Measurements from ENCODE around the gene TAT.
"Not testable (repeated sequence)": the region's sequence is repeated elsewhere in the genome, so short reads cannot be mapped to it uniquely, and the experiment has no call there.

TAT gene

GRCh38 chr16:71593048-71593999 is 16.4 kb upstream of the TAT start:
- H3K27ac ChIP-seq (ENCODE audit: extremely low read depth, low read depth, low read length) = no peak overlapping the region
- H3K36me3 ChIP-seq (ENCODE audit: control insufficient read depth in 2 of 2, insufficient read depth in 1 of 2, low read length in 2 of 2) = no peaks in the 10 kb centered on the region
- no peaks in the 10 kb centered on the region for H3K9me3 ChIP-seq (ENCODE audit: control insufficient read depth, insufficient read depth, low read depth, low read length)
- no peak for TF ChIP-seq ZNF426 (tag by site-specific recombination; IDR thresholded peaks at IDR 0.05)
- TF ChIP-seq, protein P1, sequence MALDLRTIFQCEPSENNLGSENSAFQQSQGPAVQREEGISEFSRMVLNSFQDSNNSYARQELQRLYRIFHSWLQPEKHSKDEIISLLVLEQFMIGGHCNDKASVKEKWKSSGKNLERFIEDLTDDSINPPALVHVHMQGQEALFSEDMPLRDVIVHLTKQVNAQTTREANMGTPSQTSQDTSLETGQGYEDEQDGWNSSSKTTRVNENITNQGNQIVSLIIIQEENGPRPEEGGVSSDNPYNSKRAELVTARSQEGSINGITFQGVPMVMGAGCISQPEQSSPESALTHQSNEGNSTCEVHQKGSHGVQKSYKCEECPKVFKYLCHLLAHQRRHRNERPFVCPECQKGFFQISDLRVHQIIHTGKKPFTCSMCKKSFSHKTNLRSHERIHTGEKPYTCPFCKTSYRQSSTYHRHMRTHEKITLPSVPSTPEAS (tag by site-specific recombination; IDR thresholded peaks at IDR 0.05) = peak; percentile 72; the same call in 1 of the 2 replicates
- TF ChIP-seq ZNF510 (tag by site-specific recombination; IDR thresholded peaks at IDR 0.05; ENCODE audit: insufficient replicate concordance) = no peak
- no peak for TF ChIP-seq ZNF416 (tag by site-specific recombination; IDR thresholded peaks at IDR 0.05)
- TF ChIP-seq SP2 (tag by site-specific recombination; IDR thresholded peaks at IDR 0.05) = no peak
- CTCF ChIA-PET = interaction anchor here (0.6 to 3.1 kb wide), 2 partner anchors 9 to 18 kb away, joined by 5 to 15 read pairs; no protein-coding TSS in a partner anchor
- POLR2A ChIA-PET = no interaction called here
- no peak overlapping the region for H3K4me3 ChIP-seq (ENCODE audit: low read depth, low read length)
- no peaks in the 10 kb centered on the region for H3K4me1 ChIP-seq (ENCODE audit: control insufficient read depth, insufficient read depth, low read length)

GRCh38 chr16:71591917-71592316 is 15.0 kb upstream of the TAT start:
- Histone ChIP-seq H3K4me1 (ENCODE audit: control insufficient read depth, insufficient read depth, low read length) (no peaks in the 10 kb centered on the region), H3K27ac (ENCODE audit: extremely low read depth, low read depth, low read length) (no peak overlapping the region), H3K36me3 (ENCODE audit: control insufficient read depth in 2 of 2, insufficient read depth in 1 of 2, low read length in 2 of 2) (no peaks in the 10 kb centered on the region), H3K9me3 (ENCODE audit: control insufficient read depth, insufficient read depth, low read depth, low read length) (no peaks in the 10 kb centered on the region), H3K4me3 (ENCODE audit: low read depth, low read length) (no peak overlapping the region)
- TF ChIP-seq ZBTB6 (tag by site-specific recombination; IDR thresholded peaks at IDR 0.05) (no peak), KLF8 (tag by site-specific recombination; IDR thresholded peaks at IDR 0.05) (no peak)
- POLR2A ChIA-PET = no interaction called here
- CTCF ChIA-PET = interaction anchor here (3.1 kb wide), 1 partner anchor 19 kb away, joined by 15 read pairs; no protein-coding TSS in a partner anchor

DNA sequence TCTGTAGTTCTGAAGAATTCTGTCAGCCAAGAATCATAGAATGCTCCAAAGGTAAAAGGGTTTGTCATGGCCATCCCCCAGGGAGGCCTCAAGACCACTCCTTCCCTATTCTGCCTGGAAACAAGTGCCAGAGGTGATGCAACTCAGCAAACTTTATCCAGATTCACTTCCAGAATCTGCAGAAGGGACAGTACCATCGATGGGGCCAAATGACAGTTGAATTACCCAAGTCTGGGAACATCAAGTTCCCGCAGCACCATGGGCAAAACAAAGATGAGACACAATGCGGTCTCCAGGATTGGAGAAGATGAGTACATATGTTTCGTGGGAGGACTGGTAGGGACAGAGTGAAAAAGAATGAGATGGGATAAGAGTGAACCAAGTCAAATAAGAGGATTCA is 13.7 kb upstream of the TAT start:
- Histone ChIP-seq H3K36me3 (ENCODE audit: control insufficient read depth in 2 of 2, insufficient read depth in 1 of 2, low read length in 2 of 2) (no peaks in the 10 kb centered on the region), H3K4me1 (ENCODE audit: control insufficient read depth, insufficient read depth, low read length) (no peaks in the 10 kb centered on the region), H3K27ac (ENCODE audit: extremely low read depth, low read depth, low read length) (no peak overlapping the region), H3K4me3 (ENCODE audit: low read depth, low read length) (no peak overlapping the region), H3K9me3 (ENCODE audit: control insufficient read depth, insufficient read depth, low read depth, low read length) (no peaks in the 10 kb centered on the region)
- POLR2A ChIA-PET = no interaction called here
- no peak for TF ChIP-seq ZNF585B (tag by site-specific recombination; IDR thresholded peaks at IDR 0.05)
- no peak for TF ChIP-seq ZNF510 (tag by site-specific recombination; IDR thresholded peaks at IDR 0.05; ENCODE audit: insufficient replicate concordance)
- TF ChIP-seq HOXD13 (CRISPR knock-in tag; IDR thresholded peaks at IDR 0.05; ENCODE audit: borderline replicate concordance) = no peak
- no peak for TF ChIP-seq ZNF138 (tag by site-specific recombination; IDR thresholded peaks at IDR 0.05; ENCODE audit: borderline replicate concordance)
- TF ChIP-seq, protein P1 (tag by site-specific recombination; IDR thresholded peaks at IDR 0.05) = no peak
- TF ChIP-seq TCF7L2 (IDR thresholded peaks at IDR 0.05; ENCODE audit: borderline replicate concordance, low read depth, low read length) = no peak
- TF ChIP-seq, protein P2, sequence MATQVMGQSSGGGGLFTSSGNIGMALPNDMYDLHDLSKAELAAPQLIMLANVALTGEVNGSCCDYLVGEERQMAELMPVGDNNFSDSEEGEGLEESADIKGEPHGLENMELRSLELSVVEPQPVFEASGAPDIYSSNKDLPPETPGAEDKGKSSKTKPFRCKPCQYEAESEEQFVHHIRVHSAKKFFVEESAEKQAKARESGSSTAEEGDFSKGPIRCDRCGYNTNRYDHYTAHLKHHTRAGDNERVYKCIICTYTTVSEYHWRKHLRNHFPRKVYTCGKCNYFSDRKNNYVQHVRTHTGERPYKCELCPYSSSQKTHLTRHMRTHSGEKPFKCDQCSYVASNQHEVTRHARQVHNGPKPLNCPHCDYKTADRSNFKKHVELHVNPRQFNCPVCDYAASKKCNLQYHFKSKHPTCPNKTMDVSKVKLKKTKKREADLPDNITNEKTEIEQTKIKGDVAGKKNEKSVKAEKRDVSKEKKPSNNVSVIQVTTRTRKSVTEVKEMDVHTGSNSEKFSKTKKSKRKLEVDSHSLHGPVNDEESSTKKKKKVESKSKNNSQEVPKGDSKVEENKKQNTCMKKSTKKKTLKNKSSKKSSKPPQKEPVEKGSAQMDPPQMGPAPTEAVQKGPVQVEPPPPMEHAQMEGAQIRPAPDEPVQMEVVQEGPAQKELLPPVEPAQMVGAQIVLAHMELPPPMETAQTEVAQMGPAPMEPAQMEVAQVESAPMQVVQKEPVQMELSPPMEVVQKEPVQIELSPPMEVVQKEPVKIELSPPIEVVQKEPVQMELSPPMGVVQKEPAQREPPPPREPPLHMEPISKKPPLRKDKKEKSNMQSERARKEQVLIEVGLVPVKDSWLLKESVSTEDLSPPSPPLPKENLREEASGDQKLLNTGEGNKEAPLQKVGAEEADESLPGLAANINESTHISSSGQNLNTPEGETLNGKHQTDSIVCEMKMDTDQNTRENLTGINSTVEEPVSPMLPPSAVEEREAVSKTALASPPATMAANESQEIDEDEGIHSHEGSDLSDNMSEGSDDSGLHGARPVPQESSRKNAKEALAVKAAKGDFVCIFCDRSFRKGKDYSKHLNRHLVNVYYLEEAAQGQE (tag by site-specific recombination; IDR thresholded peaks at IDR 0.05) = no peak
- TF ChIP-seq ZNF202 (tag by site-specific recombination; IDR thresholded peaks at IDR 0.05; ENCODE audit: borderline replicate concordance) = no peak
- TF ChIP-seq, protein P3, sequence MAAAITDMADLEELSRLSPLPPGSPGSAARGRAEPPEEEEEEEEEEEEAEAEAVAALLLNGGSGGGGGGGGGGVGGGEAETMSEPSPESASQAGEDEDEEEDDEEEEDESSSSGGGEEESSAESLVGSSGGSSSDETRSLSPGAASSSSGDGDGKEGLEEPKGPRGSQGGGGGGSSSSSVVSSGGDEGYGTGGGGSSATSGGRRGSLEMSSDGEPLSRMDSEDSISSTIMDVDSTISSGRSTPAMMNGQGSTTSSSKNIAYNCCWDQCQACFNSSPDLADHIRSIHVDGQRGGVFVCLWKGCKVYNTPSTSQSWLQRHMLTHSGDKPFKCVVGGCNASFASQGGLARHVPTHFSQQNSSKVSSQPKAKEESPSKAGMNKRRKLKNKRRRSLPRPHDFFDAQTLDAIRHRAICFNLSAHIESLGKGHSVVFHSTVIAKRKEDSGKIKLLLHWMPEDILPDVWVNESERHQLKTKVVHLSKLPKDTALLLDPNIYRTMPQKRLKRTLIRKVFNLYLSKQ (tag by site-specific recombination; IDR thresholded peaks at IDR 0.05; ENCODE audit: borderline replicate concordance) = no peak
- no peak for TF ChIP-seq ZNF747 (tag by site-specific recombination; IDR thresholded peaks at IDR 0.05)
- TF ChIP-seq ZNF10 (tag by site-specific recombination; IDR thresholded peaks at IDR 0.05) = no peak
- no peak for TF ChIP-seq KLF9 (tag by site-specific recombination; IDR thresholded peaks at IDR 0.05; ENCODE audit: low read depth)
- TF ChIP-seq ZNF707 (tag by site-specific recombination; IDR thresholded peaks at IDR 0.05) = no peak
- CTCF ChIA-PET = no interaction called here

- H3K36me3 ChIP-seq (ENCODE audit: control insufficient read depth in 2 of 2, insufficient read depth in 1 of 2, low read length in 2 of 2); H3K27ac ChIP-seq (ENCODE audit: extremely low read depth, low read depth, low read length); H3K9me3 ChIP-seq (ENCODE audit: control insufficient read depth, insufficient read depth, low read depth, low read length); CTCF ChIA-PET; POLR2A ChIA-PET; H3K4me3 ChIP-seq (ENCODE audit: low read depth, low read length); H3K4me1 ChIP-seq (ENCODE audit: control insufficient read depth, insufficient read depth, low read length): not testable (repeated sequence)
Measured at GRCh38 chr16:71590071-71590470, 13.2 kb upstream of the TAT start.
